GM12865 (cell line): ENCODE results near the gene NTRK2.

Experiments
- DNase-seq: peaks from one replicate; pipeline ENCODE4 v3.0.0; 2010; ENCODE audit warnings: low read depth
- H3K4me3 ChIP-seq: 2 replicates; pipeline ENCODE4 v1.5.1; 2011; ENCODE audit warnings: mild to moderate bottlenecking, low read depth, low read length, control low read depth
- TF ChIP-seq, protein P1 (sequence below): IDR thresholded peaks from 2 replicates; pipeline ENCODE4 v1.5.1; 2011; ENCODE audit warnings: low read length, control low read depth, low read depth, inconsistent platforms; ENCODE audit not compliant: insufficient read depth; ENCODE audit errors: missing control alignments

The NTRK2 gene

DNA sequence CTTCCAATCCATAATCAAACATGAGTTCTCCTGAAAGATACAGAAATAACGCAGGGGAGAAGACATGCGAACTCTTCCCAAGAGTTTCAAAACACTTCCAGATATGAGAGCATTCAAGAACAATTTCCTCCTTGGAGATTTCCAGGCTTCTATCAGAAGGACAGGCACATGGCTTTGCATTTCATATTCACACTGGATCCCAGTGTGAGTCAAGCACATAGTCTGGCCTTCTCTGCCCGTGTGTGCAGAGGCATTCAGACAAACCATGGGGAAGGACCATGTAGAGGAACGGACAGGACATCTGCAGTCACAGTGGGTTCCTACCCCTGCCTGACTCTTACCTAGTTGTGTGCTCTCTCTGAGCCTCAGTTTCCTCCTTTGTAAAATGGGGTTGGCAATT is 384.5 kb downstream of the NTRK2 start:
- H3K4me3 ChIP-seq = no peak overlapping the region
- TF ChIP-seq, protein P1, sequence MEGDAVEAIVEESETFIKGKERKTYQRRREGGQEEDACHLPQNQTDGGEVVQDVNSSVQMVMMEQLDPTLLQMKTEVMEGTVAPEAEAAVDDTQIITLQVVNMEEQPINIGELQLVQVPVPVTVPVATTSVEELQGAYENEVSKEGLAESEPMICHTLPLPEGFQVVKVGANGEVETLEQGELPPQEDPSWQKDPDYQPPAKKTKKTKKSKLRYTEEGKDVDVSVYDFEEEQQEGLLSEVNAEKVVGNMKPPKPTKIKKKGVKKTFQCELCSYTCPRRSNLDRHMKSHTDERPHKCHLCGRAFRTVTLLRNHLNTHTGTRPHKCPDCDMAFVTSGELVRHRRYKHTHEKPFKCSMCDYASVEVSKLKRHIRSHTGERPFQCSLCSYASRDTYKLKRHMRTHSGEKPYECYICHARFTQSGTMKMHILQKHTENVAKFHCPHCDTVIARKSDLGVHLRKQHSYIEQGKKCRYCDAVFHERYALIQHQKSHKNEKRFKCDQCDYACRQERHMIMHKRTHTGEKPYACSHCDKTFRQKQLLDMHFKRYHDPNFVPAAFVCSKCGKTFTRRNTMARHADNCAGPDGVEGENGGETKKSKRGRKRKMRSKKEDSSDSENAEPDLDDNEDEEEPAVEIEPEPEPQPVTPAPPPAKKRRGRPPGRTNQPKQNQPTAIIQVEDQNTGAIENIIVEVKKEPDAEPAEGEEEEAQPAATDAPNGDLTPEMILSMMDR = no peak
- no peak for DNase-seq

DNA sequence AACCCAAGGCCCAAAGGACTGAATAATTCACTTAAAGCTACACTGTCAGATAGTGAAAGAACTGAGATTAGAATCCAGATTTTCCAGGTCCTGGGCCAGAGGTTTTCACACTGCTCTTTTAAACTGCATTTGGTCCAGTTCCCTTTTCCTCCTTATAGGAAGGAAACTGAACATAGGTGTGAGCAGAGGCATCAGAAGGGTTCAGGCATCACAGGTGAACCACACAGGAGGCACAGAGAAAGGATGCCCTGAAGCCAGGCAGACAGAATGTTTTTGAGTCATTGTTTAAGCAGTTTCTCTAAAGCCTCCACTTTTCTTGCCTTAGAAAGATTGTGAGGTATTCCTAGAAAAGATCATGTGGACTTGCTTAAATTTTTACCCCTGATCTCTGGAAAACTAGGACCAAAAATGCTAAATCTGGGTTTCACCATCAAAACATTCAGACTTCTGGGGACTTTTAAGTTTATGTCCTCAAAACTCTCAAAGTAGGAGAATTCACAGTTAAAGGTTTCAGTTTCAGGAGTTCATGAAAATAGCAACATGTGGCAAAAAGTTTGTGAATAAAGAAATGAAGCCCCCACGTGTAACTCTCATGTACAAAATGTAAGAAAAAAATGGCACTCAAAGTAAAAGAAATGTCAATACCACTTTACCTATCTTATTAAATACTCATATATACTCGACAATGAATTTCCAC is 386.1 kb downstream of the NTRK2 start:
- TF ChIP-seq, protein P1 = no peak
- H3K4me3 ChIP-seq = no peak overlapping the region
- peak; percentile 38 for DNase-seq

DNA sequence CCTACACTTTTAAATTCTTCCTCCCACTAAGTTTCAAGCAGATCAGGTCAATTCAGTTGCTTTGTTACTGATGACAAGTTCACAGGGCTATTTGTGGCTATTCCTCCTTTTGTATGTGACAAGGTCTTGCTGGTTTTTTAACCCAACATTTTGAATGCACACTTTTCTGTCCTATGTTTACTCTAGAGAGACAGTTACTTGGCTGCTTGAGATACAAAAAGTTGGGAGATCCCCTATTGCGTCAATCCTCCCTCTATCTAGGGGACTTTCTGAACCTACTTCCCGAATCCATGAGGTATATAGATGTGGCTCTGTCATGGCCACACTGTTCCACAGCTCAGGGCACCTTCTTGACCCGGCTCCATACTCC is 386.7 kb downstream of the NTRK2 start:
- TF ChIP-seq, protein P1 = no peak
- H3K4me3 ChIP-seq = no peak overlapping the region
- peak; percentile 58 for DNase-seq

DNA sequence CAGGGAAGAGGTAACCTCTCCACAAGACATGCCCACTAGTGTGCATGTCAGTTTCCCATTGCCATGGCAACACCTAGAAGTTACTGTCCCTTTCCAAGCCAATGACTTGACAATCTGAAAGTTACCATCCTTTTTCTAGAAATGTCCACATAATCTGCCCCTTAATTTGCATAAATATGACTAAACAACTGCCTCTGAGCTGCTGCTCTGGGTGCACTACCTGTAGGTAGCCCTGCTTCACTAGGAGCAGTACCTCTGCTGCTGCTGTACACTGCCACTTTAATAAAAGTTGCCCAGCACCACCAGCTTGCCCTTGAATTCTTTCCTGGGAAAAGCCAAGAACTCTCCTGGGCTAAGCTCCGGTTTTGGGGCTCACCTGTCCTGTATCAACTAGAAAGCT is 392.4 kb downstream of the NTRK2 start:
- no peak overlapping the region for H3K4me3 ChIP-seq
- TF ChIP-seq, protein P1 = no peak
- DNase-seq = peak; percentile 36

DNA sequence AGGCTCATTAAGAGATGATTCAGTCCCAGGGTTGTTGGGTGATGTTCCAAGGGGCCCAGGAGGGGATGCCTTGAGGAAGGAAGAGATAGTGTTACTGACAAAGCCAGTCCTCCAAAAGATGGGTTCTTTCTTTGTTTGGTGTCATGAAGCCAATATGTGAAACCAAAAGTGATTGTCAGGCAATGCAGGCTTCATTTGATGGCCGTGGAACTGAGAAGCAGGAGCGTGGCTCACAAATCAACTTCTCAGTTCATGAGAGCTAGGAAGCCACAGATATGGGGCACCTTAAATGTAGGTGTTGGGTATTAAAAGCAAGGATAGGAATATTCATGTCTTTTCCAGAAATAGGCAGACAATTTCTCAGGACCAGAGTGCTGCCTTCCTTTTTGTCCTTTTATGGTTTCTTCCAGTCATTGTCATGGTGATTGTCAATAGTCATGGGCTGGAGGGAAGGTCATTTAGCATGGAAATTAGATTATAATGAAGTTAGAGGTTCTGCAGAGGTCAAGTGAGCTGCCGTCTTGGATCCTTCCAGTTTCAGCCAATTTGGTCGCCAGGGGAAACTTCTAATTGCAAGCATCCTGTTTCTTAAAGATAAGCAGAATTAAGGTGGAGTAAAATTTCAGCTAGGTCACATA is 393.0 kb downstream of the NTRK2 start:
- peak; percentile 45 for DNase-seq
- H3K4me3 ChIP-seq = no peak overlapping the region
- TF ChIP-seq, protein P1 = no peak

DNA sequence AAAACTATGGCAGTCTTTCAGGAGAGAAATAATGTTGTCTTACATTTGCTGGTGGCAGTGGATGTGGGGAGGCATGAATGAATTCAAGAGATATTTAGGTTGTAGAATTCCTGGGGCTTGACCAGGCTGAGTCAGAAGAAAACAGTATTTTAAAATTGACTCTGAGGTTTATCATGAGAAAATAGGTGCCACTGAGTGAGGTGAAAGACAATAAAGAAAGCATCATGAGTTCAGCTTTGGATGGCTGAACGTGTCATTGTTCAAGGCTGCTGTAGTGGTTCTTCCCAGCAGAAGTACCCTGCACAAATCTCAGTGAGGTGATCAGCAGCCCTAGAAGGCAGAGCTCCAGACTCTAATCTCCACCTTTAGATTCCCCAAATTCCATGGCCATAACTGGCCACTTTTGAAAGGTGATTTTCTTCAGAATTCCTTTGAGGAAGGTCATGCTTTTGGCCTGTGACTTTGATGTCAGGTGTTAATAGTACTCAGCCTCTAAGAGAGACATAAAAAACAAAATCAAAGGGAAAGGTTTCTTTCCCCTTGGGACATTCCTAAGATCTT is 395.4 kb downstream of the NTRK2 start:
- TF ChIP-seq, protein P1 = no peak
- no peak for DNase-seq
- no peak overlapping the region for H3K4me3 ChIP-seq
